GM18868 (cell line): ENCODE data around the gene EPB41L4B.

ENCODE experiments used
- ATAC-seq: cut with Tn5 transposase; IDR thresholded peaks from one replicate; pipeline ENCODE4 v1.9.1; 2021; ENCODE audit warnings: mild to moderate bottlenecking, moderate library complexity; ENCODE audit not compliant: unreplicated experiment

EPB41L4B gene

GRCh38 chr9:109321727-109322126 lies 868 bp upstream of the EPB41L4B start:
- ATAC-seq: no peak

GRCh38 chr9:109320331-109320741 lies 523 bp downstream of the EPB41L4B start:
- ATAC-seq: peak; percentile 36

- peak; percentile 5 for ATAC-seq
Observed at GRCh38 chr9:109319626-109320241, 1.1 kb downstream of the EPB41L4B start.

- no peak for ATAC-seq
Observed at GRCh38 chr9:109319017-109319625, 1.7 kb downstream of the EPB41L4B start.

- no peak for ATAC-seq
Observed at GRCh38 chr9:109317979-109318741, 2.7 kb downstream of the EPB41L4B start.

- ATAC-seq: no peak
Observed at GRCh38 chr9:109317311-109317978, 3.4 kb downstream of the EPB41L4B start.

GRCh38 chr9:109316207-109316640 lies 4.6 kb downstream of the EPB41L4B start:
- ATAC-seq: no peak

- no peak for ATAC-seq
Observed at GRCh38 chr9:109315480-109316206, 5.2 kb downstream of the EPB41L4B start.

GRCh38 chr9:109314011-109314531 lies 6.8 kb downstream of the EPB41L4B start:
- no peak for ATAC-seq

- ATAC-seq: no peak
Observed at GRCh38 chr9:109313351-109313750, 7.5 kb downstream of the EPB41L4B start.

- ATAC-seq: no peak
Observed at GRCh38 chr9:109312783-109313182, 8.1 kb downstream of the EPB41L4B start.

GRCh38 chr9:109311731-109312130 lies 9.1 kb downstream of the EPB41L4B start:
- peak; percentile 95 for ATAC-seq

- ATAC-seq: no peak
Observed at GRCh38 chr9:109311286-109311685, 9.6 kb downstream of the EPB41L4B start.

GRCh38 chr9:109310486-109310901 lies 10.4 kb downstream of the EPB41L4B start:
- no peak for ATAC-seq

GRCh38 chr9:109309282-109309681 lies 11.6 kb downstream of the EPB41L4B start:
- ATAC-seq: no peak

GRCh38 chr9:109307380-109308240 lies 13.2 kb downstream of the EPB41L4B start:
- ATAC-seq: no peak

GRCh38 chr9:109305801-109306200 lies 15.1 kb downstream of the EPB41L4B start:
- no peak for ATAC-seq

GRCh38 chr9:109304347-109304746 lies 16.5 kb downstream of the EPB41L4B start:
- ATAC-seq: no peak

- no peak for ATAC-seq
Observed at GRCh38 chr9:109303900-109304299, 17.0 kb downstream of the EPB41L4B start.

- no peak for ATAC-seq
Observed at GRCh38 chr9:109302606-109303005, 18.3 kb downstream of the EPB41L4B start.
